Upper lobe of right lung (tissue), 1 donor: ENCODE results near the gene SEC61B. TPM values are rescaled to one million over a fixed set of nuclear protein-coding genes. Genes with fewer than 3 reads are reported as not detected.
A peak's percentile ranks its signal among the peaks of the same experiment; 100 is the strongest.

Experiments used
- ATAC-seq: fragments of 200-7000 bp; cut with Tn5 transposase; one replicate; pipeline ENCODE4 v1.9.1; 2020; ENCODE audit warnings: mild to moderate bottlenecking, moderate library complexity
- DNase-seq: peaks from one replicate; pipeline ENCODE4 v3.0.0-alpha.2; 2020
- H3K27ac ChIP-seq: fragments of 200-600 bp; one replicate; pipeline ENCODE4 v1.8.0; 2022
- H3K27me3 ChIP-seq: fragments of 200-600 bp; one replicate; pipeline ENCODE4 v1.8.0; 2022; ENCODE audit warnings: mild to moderate bottlenecking
- H3K36me3 ChIP-seq: fragments of 200-600 bp; one replicate; pipeline ENCODE4 v1.8.0; 2022
- H3K4me1 ChIP-seq: fragments of 200-600 bp; one replicate; pipeline ENCODE4 v1.8.0; 2022
- H3K4me3 ChIP-seq: fragments of 200-600 bp; one replicate; pipeline ENCODE4 v1.8.0; 2022; ENCODE audit warnings: mild to moderate bottlenecking
- H3K9me3 ChIP-seq: fragments of 200-600 bp; one replicate; pipeline ENCODE4 v1.8.0; 2022
- CTCF ChIP-seq: fragments of 200-600 bp; IDR thresholded peaks from one replicate; pipeline ENCODE4 v1.8.0; 2022; ENCODE audit warnings: antibody characterized with exemption
- intact Hi-C: fragments of 100-400 bp; cut with DNase I; formaldehyde crosslinking; loops from one replicate; pipeline ENCODE4 v1.11.0; 2022
- total RNA-seq: library from RNA; stranded (reverse); fragmentation: NEBNext Ultra II Directional; extraction: Animal tissue kit (Norgen Biotek cat#: 25700); gene quantifications from one replicate; pipeline ENCODE4 v1.2.1, GENCODE V29; 2021
- donor health status: DM: no; HTN: yes; CAD: no; lungs with severe emphysema.

The SEC61B gene
- total RNA-seq, 1 donor from 2014 or later: 116 TPM

GRCh38 chr9:99182356-99182755 lies 39.7 kb upstream of the SEC61B start:
- H3K36me3 ChIP-seq: no peaks in the 10 kb centered on the region
- no peak overlapping the region for H3K27ac ChIP-seq
- H3K27me3 ChIP-seq: no peaks in the 10 kb centered on the region
- no peak for DNase-seq
- intact Hi-C loops: no loop called here
- ATAC-seq: no peak
- no peak for TF ChIP-seq CTCF
- H3K9me3 ChIP-seq: no peaks in the 10 kb centered on the region
- H3K4me1 ChIP-seq: peaks cover 12% of the 10 kb centered on the region
- H3K4me3 ChIP-seq: no peak overlapping the region

- H3K4me1 ChIP-seq: peaks cover 12% of the 10 kb centered on the region
- no peak for DNase-seq
- intact Hi-C loops: no loop called here
- H3K36me3 ChIP-seq: no peaks in the 10 kb centered on the region
- peaks cover 4% of the 10 kb centered on the region for H3K27me3 ChIP-seq
- H3K27ac ChIP-seq: no peak overlapping the region
- H3K9me3 ChIP-seq: no peaks in the 10 kb centered on the region
- ATAC-seq: no peak
- no peak overlapping the region for H3K4me3 ChIP-seq
- TF ChIP-seq CTCF: no peak
Measured at GRCh38 chr9:99183616-99184015, 38.5 kb upstream of the SEC61B start.

GRCh38 chr9:99184110-99184474 lies 38.0 kb upstream of the SEC61B start:
- Histone ChIP-seq H3K36me3 (no peaks in the 10 kb centered on the region), H3K4me3 (no peak overlapping the region), H3K4me1 (peaks cover 12% of the 10 kb centered on the region), H3K27me3 (peaks cover 9% of the 10 kb centered on the region), H3K9me3 (no peaks in the 10 kb centered on the region), H3K27ac (peak overlapping the region; percentile 24)
- intact Hi-C loops: no loop called here
- TF ChIP-seq CTCF: no peak
- ATAC-seq (peak; percentile 13), DNase-seq (no peak)

- Histone ChIP-seq H3K36me3 (no peaks in the 10 kb centered on the region), H3K4me1 (peaks cover 12% of the 10 kb centered on the region), H3K4me3 (peak overlapping the region; percentile 25), H3K9me3 (no peaks in the 10 kb centered on the region), H3K27me3 (peaks cover 10% of the 10 kb centered on the region), H3K27ac (peak overlapping the region; percentile 56)
- peak; percentile 95 for ATAC-seq
- DNase-seq: peak; percentile 84
- TF ChIP-seq CTCF: peak; percentile 96
- intact Hi-C loops: no loop called here
Measured at GRCh38 chr9:99184475-99185347, 37.4 kb upstream of the SEC61B start.

GRCh38 chr9:99185348-99185632 lies 36.8 kb upstream of the SEC61B start:
- Histone ChIP-seq H3K4me1 (peaks cover 12% of the 10 kb centered on the region), H3K27me3 (peaks cover 10% of the 10 kb centered on the region), H3K27ac (peak overlapping the region; percentile 56), H3K36me3 (no peaks in the 10 kb centered on the region), H3K4me3 (no peak overlapping the region), H3K9me3 (no peaks in the 10 kb centered on the region)
- intact Hi-C loops: no loop called here
- no peak for TF ChIP-seq CTCF
- DNase-seq (no peak), ATAC-seq (no peak)
